ENCODE data around the gene RNF4.

The RNF4 gene

DNA sequence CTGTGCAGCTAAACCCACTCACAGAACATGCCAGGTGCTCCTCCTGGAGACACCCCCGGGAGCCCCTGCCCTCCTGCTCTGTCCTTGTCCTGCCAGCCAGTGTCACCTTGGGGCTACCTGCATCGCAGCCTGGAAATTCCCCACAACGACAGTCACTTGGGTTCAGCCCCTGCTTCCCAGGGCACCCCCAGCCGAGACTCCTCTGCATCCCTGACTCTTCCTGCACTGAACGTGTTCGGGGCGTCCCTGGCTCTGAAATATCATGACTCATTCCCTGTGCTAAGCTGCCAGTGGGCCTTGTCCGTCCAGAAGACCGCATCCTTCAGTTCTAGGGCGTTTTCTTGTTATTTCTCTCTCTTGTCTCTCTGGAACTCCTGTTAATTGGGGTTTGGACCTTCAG lies 44.3 kb upstream of the RNF4 start:
- no peak for DNase-seq
- no CpG with 5 or more reads among the region's 10 CpGs for WGBS (ENCODE audit: extremely low coverage, insufficient coverage, low lambda C conversion rate)

DNA sequence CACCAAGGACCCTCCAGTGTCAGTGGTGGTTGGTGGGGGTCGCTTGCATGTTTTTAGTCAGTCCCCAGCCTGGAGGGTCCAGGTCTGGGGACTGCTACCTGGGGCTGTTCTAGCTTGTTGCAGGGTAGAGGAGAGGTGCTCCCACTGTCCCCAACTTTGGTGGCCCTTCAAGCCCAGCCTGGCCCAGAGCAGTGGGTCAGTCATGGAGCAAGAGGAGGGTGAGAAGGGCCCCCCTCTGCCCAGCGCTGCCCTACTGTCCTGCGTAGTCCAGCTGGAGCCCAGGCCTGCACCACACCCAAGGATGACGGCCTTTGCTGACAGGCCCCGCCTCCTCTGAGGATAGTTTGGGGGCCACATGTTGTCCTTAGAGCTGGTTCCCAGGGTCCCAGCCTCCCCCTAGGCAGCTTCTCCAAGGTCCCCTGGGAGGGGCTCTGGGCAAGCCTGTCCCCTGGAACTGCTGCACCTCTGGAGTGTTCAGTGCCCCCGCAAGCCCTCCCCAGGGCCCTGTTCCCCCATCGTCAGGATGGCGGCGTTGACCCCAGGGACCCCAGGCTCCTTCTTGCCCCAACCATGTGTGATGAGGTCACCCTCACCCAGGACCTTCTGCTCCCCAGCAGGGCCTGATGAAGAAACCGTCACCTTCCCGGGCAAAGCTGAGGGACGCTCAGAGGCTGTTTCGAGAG lies 43.4 kb upstream of the RNF4 start:
- no peak for DNase-seq
- Histone ChIP-seq H4K5ac (ENCODE audit: low read length) (no peak overlapping the region), H3K36me3 (ENCODE audit: control insufficient read depth, insufficient read depth, low read length) (no peaks in the 10 kb centered on the region), H3K79me2 (ENCODE audit: control insufficient read depth, insufficient read depth, low read length) (no peaks in the 10 kb centered on the region), H3K23ac (ENCODE audit: low read length) (no peak overlapping the region), H2AK5ac (ENCODE audit: low read length) (no peak overlapping the region), H3K27me3 (ENCODE audit: insufficient read depth, low read length, poor library complexity) (peaks cover 4% of the 10 kb centered on the region), H3K4me3 (ENCODE audit: low read length) (no peak overlapping the region), H3K9ac (ENCODE audit: low read length) (no peak overlapping the region), H3K79me1 (ENCODE audit: low read length) (no peaks in the 10 kb centered on the region), H3K56ac (ENCODE audit: low read length) (no peak overlapping the region), H2BK120ac (ENCODE audit: low read depth, low read length) (no peak overlapping the region), H3K18ac (ENCODE audit: low read length) (no peak overlapping the region), H3K4me2 (ENCODE audit: low read length) (no peak overlapping the region), H3K27ac (ENCODE audit: low read depth, low read length) (no peak overlapping the region), H2BK5ac (ENCODE audit: low read length) (no peak overlapping the region), H3K4me1 (ENCODE audit: control insufficient read depth, low read depth, low read length) (no peaks in the 10 kb centered on the region), H4K8ac (ENCODE audit: low read depth, low read length) (no peak overlapping the region), H3K4ac (ENCODE audit: low read depth, low read length) (no peak overlapping the region), H2BK15ac (replicated peaks; ENCODE audit: low read depth) (no peak overlapping the region)
- no CpG with 5 or more reads among the region's 13 CpGs for WGBS (ENCODE audit: extremely low coverage, insufficient coverage, low lambda C conversion rate)

More for the DNA sequence above, 44.3 kb upstream of the RNF4 start:
- H3K18ac ChIP-seq (ENCODE audit: low read length), result no peak overlapping the region
- H3K79me1 ChIP-seq (ENCODE audit: low read length), result no peaks in the 10 kb centered on the region
- H4K5ac ChIP-seq (ENCODE audit: low read length), result no peak overlapping the region
- H3K4me3 ChIP-seq (ENCODE audit: low read length), result no peak overlapping the region
- H3K4me1 ChIP-seq (ENCODE audit: control insufficient read depth, low read depth, low read length), result no peaks in the 10 kb centered on the region
- H3K4me2 ChIP-seq (ENCODE audit: low read length), result no peak overlapping the region
- no peak overlapping the region for H2BK5ac ChIP-seq (ENCODE audit: low read length)
- no peak overlapping the region for H2AK5ac ChIP-seq (ENCODE audit: low read length)
- H3K23ac ChIP-seq (ENCODE audit: low read length), result no peak overlapping the region
- no peaks in the 10 kb centered on the region for H3K79me2 ChIP-seq (ENCODE audit: control insufficient read depth, insufficient read depth, low read length)
- H2BK15ac ChIP-seq (replicated peaks; ENCODE audit: low read depth), result no peak overlapping the region
- H3K4ac ChIP-seq (ENCODE audit: low read depth, low read length), result no peak overlapping the region
- no peak overlapping the region for H3K56ac ChIP-seq (ENCODE audit: low read length)
- no peak overlapping the region for H3K9ac ChIP-seq (ENCODE audit: low read length)
- no peaks in the 10 kb centered on the region for H3K36me3 ChIP-seq (ENCODE audit: control insufficient read depth, insufficient read depth, low read length)
- no peak overlapping the region for H4K8ac ChIP-seq (ENCODE audit: low read depth, low read length)
- peaks cover 14% of the 10 kb centered on the region for H3K27me3 ChIP-seq (ENCODE audit: insufficient read depth, low read length, poor library complexity)
- H2BK120ac ChIP-seq (ENCODE audit: low read depth, low read length), result no peak overlapping the region
- H3K27ac ChIP-seq (ENCODE audit: low read depth, low read length), result no peak overlapping the region

DNA sequence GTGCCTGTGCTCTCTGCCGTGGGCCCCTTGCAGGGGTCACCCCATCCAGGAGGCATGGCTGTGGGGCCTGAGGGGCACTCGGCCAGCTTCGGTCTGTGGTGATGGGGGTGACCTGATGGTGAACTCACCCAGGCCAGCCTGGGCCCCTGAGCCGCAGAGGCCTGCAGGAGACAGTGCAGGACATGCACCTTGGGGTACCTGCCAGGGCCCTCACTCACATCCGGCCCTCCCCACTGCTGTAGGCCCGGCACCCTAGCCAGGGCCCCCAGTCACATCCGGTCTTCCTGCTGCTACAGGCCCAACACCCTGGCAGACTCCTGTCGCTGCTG lies 42.9 kb upstream of the RNF4 start:
- Histone ChIP-seq H3K56ac (ENCODE audit: low read length) (no peak overlapping the region), H3K9ac (ENCODE audit: low read length) (no peak overlapping the region), H3K4me3 (ENCODE audit: low read length) (no peak overlapping the region), H3K4me1 (ENCODE audit: control insufficient read depth, low read depth, low read length) (no peaks in the 10 kb centered on the region), H3K27ac (ENCODE audit: low read depth, low read length) (no peak overlapping the region), H3K27me3 (ENCODE audit: insufficient read depth, low read length, poor library complexity) (no peaks in the 10 kb centered on the region), H3K23ac (ENCODE audit: low read length) (no peak overlapping the region), H4K5ac (ENCODE audit: low read length) (no peak overlapping the region), H3K18ac (ENCODE audit: low read length) (no peak overlapping the region), H2BK5ac (ENCODE audit: low read length) (no peak overlapping the region), H2AK5ac (ENCODE audit: low read length) (no peak overlapping the region), H3K4ac (ENCODE audit: low read depth, low read length) (no peak overlapping the region), H2BK120ac (ENCODE audit: low read depth, low read length) (no peak overlapping the region), H3K36me3 (ENCODE audit: control insufficient read depth, insufficient read depth, low read length) (no peaks in the 10 kb centered on the region), H3K79me1 (ENCODE audit: low read length) (no peaks in the 10 kb centered on the region), H2BK15ac (replicated peaks; ENCODE audit: low read depth) (no peak overlapping the region), H4K8ac (ENCODE audit: low read depth, low read length) (no peak overlapping the region), H3K4me2 (ENCODE audit: low read length) (no peak overlapping the region), H3K79me2 (ENCODE audit: control insufficient read depth, insufficient read depth, low read length) (no peaks in the 10 kb centered on the region)
- WGBS (ENCODE audit: extremely low coverage, insufficient coverage, low lambda C conversion rate), result no CpG with 5 or more reads among the region's 8 CpGs
- DNase-seq, result no peak

DNA sequence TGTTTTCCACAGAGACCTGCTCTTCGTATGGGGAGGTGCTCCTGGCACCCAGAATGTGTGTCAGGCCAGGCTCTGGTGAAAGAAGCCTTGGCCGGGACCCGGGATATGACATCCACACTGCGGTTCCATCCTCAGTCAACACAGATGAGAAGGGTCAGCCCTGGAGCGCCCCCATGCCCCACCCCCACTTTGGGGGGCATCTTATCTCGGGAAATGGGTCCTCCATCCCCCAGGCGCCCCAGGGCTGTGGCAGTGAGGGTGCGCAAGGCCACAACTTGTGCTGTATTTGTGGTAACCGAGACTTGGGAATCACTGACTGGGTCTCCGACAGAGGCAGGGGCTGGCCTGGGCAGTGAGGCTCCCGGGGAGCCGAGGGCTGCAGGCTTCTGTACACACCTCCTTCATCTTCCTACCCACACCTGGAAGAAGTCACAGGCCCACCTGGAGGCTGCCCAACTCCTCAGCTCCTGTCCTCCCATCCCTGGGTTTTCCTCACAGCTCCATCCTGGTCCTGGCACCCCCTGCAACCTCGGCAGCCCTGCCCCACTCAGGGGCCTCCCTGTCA lies 42.1 kb upstream of the RNF4 start:
- no peak overlapping the region for H4K8ac ChIP-seq (ENCODE audit: low read depth, low read length)
- no peak overlapping the region for H2BK15ac ChIP-seq (replicated peaks; ENCODE audit: low read depth)
- no peaks in the 10 kb centered on the region for H3K4me1 ChIP-seq (ENCODE audit: control insufficient read depth, low read depth, low read length)
- no peaks in the 10 kb centered on the region for H3K27me3 ChIP-seq (ENCODE audit: insufficient read depth, low read length, poor library complexity)
- no peak overlapping the region for H3K9ac ChIP-seq (ENCODE audit: low read length)
- no peak overlapping the region for H4K5ac ChIP-seq (ENCODE audit: low read length)
- no peak overlapping the region for H2BK5ac ChIP-seq (ENCODE audit: low read length)
- no peak overlapping the region for H3K18ac ChIP-seq (ENCODE audit: low read length)
- H3K4me2 ChIP-seq (ENCODE audit: low read length), result no peak overlapping the region
- no peak overlapping the region for H2BK120ac ChIP-seq (ENCODE audit: low read depth, low read length)
- WGBS (ENCODE audit: extremely low coverage, insufficient coverage, low lambda C conversion rate), result no CpG with 5 or more reads among the region's 13 CpGs
- no peaks in the 10 kb centered on the region for H3K79me1 ChIP-seq (ENCODE audit: low read length)
- H3K79me2 ChIP-seq (ENCODE audit: control insufficient read depth, insufficient read depth, low read length), result no peaks in the 10 kb centered on the region
- no peak overlapping the region for H3K27ac ChIP-seq (ENCODE audit: low read depth, low read length)
- no peak for DNase-seq
- H3K4me3 ChIP-seq (ENCODE audit: low read length), result no peak overlapping the region
- no peak overlapping the region for H3K56ac ChIP-seq (ENCODE audit: low read length)
- H3K4ac ChIP-seq (ENCODE audit: low read depth, low read length), result no peak overlapping the region
- no peak overlapping the region for H2AK5ac ChIP-seq (ENCODE audit: low read length)
- H3K36me3 ChIP-seq (ENCODE audit: control insufficient read depth, insufficient read depth, low read length), result no peaks in the 10 kb centered on the region
- H3K23ac ChIP-seq (ENCODE audit: low read length), result no peak overlapping the region

DNA sequence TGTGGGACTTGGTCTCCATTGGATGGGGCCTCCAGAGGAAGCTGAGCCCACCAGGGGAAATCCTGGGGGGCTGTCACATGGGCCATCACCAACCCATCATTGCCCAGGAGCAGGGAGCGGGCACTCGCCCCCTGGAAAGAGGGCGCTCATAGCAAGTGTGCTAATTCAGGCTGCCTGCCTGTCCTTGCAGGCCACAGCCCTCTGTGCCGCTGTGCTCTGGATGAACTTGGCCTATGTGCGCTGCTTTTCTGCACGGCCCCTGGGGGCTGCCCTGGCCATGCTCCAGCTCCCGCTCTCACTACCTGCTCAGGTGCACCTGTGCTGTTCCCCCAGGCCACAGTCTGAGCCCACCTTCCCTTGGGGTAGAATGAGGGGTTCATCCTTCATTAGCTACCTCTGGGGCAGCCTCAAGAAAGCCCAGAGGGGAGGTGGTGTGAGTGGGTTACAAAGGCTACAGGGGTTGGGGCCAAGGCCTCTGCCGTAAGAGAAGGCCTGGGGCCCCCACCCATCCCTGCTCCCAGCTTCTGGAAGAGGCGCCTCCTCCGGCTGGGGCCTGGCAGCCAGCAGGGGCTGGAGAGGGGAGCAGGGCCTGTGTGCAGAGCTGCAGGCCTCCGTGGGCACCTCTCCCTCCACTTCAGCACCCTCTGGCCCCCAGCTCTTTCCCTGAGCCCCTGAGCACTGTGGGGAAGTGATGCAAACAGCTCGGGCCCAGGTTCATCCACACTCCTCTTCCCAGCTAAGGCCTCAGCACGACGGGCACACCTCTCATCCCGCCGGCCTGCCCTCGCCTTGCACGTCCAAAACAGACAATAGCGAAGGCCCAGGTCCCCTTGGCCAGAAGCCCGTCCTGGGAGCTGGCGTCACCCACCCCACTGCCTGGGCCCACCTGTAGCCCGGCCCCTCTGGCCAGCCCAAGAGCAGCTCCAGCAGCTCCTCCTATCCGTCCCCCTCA lies 41.2 kb upstream of the RNF4 start:
- no peak overlapping the region for H3K56ac ChIP-seq (ENCODE audit: low read length)
- H2BK120ac ChIP-seq (ENCODE audit: low read depth, low read length), result no peak overlapping the region
- no peaks in the 10 kb centered on the region for H3K36me3 ChIP-seq (ENCODE audit: control insufficient read depth, insufficient read depth, low read length)
- H3K4me2 ChIP-seq (ENCODE audit: low read length), result no peak overlapping the region
- no peaks in the 10 kb centered on the region for H3K4me1 ChIP-seq (ENCODE audit: control insufficient read depth, low read depth, low read length)
- no peak overlapping the region for H3K27ac ChIP-seq (ENCODE audit: low read depth, low read length)
- no peaks in the 10 kb centered on the region for H3K27me3 ChIP-seq (ENCODE audit: insufficient read depth, low read length, poor library complexity)
- no peak overlapping the region for H3K23ac ChIP-seq (ENCODE audit: low read length)
- no peak for DNase-seq
- H2BK15ac ChIP-seq (replicated peaks; ENCODE audit: low read depth), result no peak overlapping the region
- H3K79me1 ChIP-seq (ENCODE audit: low read length), result no peaks in the 10 kb centered on the region
- H3K4me3 ChIP-seq (ENCODE audit: low read length), result no peak overlapping the region
- H3K9ac ChIP-seq (ENCODE audit: low read length), result no peak overlapping the region
- H3K18ac ChIP-seq (ENCODE audit: low read length), result no peak overlapping the region
- H2AK5ac ChIP-seq (ENCODE audit: low read length), result no peak overlapping the region
- no peak overlapping the region for H4K5ac ChIP-seq (ENCODE audit: low read length)
- H4K8ac ChIP-seq (ENCODE audit: low read depth, low read length), result no peak overlapping the region
- no peak overlapping the region for H3K4ac ChIP-seq (ENCODE audit: low read depth, low read length)
- WGBS (ENCODE audit: extremely low coverage, insufficient coverage, low lambda C conversion rate), result no CpG with 5 or more reads among the region's 23 CpGs
- H3K79me2 ChIP-seq (ENCODE audit: control insufficient read depth, insufficient read depth, low read length), result no peaks in the 10 kb centered on the region
- no peak overlapping the region for H2BK5ac ChIP-seq (ENCODE audit: low read length)
